ENCODE results near the gene HECA. TPM values are rescaled to one million over a fixed set of nuclear protein-coding genes. Genes with fewer than 3 reads are reported as not detected.

Gene HECA
- total and polyA plus RNA-seq, 10 of the 15 experiments (the other 5 are each of a cell fraction or from before 2014, with no cell fraction given), result 0.52 to 7.2 (median 2.7) TPM

GRCh38 chr6:139153855-139154254, 19.0 kb downstream of the HECA start:
- CTCF ChIA-PET, result no interaction called here
- Histone ChIP-seq H3K4me3 (no peak overlapping the region), H3K9me3 (replicated peaks; ENCODE audit: control insufficient read depth, insufficient read depth, low read length) (no peaks in the 10 kb centered on the region), H3K4me1 (ENCODE audit: control insufficient read depth, insufficient read depth, low read length) (no peaks in the 10 kb centered on the region), H3K79me2 (ENCODE audit: control insufficient read depth, insufficient read depth, low read length) (no peaks in the 10 kb centered on the region), H3K9ac (ENCODE audit: control insufficient read depth, insufficient read depth, low read length) (no peak overlapping the region), H3K27ac (ENCODE audit: control insufficient read depth, insufficient read depth) (no peak overlapping the region), H3K27me3 (replicated peaks in 1 of 2; ENCODE audit: control insufficient read depth in 2 of 2, insufficient read depth in 2 of 2, low read length in 1 of 2) (no peaks in the 10 kb centered on the region), H3K36me3 (ENCODE audit: control insufficient read depth in 2 of 2, insufficient read depth in 2 of 2, low read length in 1 of 2) (no peaks in the 10 kb centered on the region), H2AFZ (ENCODE audit: control insufficient read depth, low read depth, low read length) (no peak overlapping the region), H3K4me2 (ENCODE audit: control insufficient read depth, insufficient read depth) (no peak overlapping the region), H4K20me1 (ENCODE audit: control insufficient read depth, insufficient read depth) (no peaks in the 10 kb centered on the region)
- RAD21 ChIA-PET (ENCODE audit: unreplicated experiment), result no interaction called here
- no peak for FAIRE-seq
- SMC1A ChIA-PET (ENCODE audit: uncharacterized antibody, unreplicated experiment), result interaction anchor here (1.2 to 1.6 kb wide), 2 partner anchors 44 to 65 kb away, joined by 3 read pairs; no protein-coding TSS in a partner anchor
- intact Hi-C loops (cut with micrococcal nuclease; ENCODE audit: unreplicated experiment), result no loop called here
- ATAC-seq, result no peak
- in situ Hi-C loops (cut with MboI), result no loop called here
- no peak for TF ChIP-seq ZBTB4 (CRISPR knock-in tag; IDR thresholded peaks at IDR 0.05)
- TF ChIP-seq ELK1 (IDR thresholded peaks at IDR 0.05; ENCODE audit: low read depth, low read length), result no peak
- BruUV-seq (replicated peaks), result no TSS peak
- POLR2A ChIA-PET, result no interaction called here
- DNase-seq (ENCODE audit: low read depth, low spot score), result no peak
